UCSD-AML1 (cell line): Measurements from ENCODE around the gene RGS9BP.
A peak's percentile ranks its signal among the peaks of the same experiment; 100 is the strongest.
"Not testable (repeated sequence)": the region's sequence is repeated elsewhere in the genome, so short reads cannot be mapped to it uniquely, and the experiment has no call there.

Experiments used
- DNase-seq: peaks from one replicate; lab custom pipeline; 2025; ENCODE audit not compliant: unreplicated experiment; lab: John Stamatoyannopoulos, UW

The RGS9BP gene

DNA sequence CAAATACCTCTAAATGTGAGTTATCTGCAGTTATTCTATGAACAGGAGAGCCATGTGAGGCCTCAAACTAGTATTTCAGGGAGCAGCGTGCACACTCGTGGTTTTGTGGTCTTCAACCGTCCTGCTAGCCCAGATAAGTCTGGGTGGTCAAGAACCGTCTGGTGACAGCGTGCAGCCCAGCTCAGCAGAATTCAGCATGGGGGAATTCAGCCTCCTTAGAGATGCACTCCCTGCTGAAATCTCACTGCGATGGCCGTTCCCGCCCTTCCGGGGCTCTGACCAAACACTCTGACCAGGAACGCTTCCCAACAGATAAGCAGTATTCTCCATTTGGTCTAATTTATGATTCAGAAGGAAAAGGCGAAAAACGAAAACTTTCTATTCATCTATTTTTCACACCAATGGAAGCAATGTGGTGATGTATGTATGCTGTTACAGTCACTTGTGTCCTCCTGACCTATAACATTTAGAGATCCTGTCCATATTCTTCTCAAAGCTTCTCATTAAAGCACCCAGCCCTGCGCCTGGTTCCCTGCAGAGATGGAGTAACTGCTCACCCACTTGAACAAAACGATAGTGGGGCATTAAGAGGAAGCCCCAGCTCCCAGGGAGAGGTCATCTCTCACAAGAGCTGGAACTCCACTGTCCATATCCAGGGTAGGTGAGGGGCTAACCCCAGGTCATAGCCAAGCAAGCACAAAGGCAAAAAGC, 3.6 kb upstream of the RGS9BP start:
- peak; percentile 41 for DNase-seq

DNA sequence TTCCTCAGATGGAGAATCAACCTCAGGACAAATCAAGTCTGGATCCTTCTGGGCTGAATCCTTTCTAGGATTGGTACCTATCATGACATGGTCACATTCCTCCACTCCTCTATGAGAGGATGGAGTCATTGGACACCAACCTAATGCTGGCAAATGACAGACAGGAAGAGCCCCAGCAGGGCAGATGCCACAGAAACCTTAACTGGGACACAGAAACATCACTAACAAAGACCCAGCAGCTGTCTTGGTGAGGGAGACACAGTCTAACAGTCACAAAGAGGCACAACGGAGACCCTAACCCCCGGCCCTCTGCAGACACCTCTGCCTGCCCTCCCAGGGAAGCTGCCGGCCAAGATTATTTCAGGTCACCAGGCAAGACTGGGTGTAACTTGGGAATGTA, 2.8 kb upstream of the RGS9BP start:
- no peak for DNase-seq

DNA sequence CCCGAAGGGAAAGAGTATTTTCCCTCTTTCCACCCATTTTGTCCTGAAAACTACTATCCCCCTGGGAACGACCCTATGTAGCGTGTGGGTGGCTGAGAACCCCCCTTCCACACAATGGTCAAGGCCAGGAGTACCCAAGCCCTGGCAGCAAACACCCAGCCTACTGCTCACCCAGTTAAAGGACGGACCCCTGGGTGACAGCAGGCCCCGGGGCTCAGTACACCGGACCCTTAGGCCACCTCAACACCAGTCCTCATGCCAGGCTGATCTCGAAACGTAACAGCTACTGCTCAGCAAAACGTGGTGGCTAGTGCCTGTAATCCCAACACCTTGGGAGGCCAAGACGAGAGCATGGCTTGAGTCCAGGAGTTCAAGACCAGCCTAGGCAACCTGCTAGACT, 2.1 kb upstream of the RGS9BP start:
- no peak for DNase-seq

DNA sequence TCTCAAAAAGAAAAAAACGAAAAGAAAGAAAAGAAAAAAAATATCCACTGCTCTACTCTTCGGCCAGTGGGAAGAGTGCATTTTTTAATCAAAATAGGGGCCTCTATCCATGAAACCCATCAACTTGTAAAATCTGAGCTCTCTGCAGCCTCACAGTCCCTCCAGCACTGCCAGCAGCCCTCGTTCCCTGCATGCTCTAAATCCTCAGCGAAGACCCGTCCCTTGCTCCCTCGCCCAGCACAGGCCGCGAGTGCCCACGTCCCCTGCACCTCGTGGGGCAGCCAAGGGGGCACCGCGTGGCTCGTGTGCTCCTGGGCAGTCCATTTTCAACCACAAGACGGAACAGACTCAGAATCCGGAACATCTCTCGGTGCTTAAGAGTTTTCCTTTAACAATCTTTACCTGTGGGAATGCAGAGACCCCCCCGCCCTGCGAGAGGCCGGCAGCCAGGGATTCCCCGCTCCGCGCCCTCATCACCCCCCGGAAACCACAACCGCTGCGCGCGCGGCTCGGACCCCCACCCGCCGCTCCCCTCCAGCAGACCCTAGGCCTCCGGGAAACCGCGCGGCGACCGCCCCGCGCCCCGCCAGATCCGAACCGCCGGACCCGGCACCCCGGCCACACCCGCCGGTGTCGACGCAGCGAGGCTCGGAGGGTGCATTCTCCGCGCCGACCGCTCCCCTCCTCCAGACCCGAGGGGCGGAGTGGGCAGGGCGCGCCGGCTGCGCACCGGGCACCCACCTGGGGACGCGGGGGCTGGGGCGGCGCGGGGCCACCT, 1.3 kb upstream of the RGS9BP start:
- no peak for DNase-seq

DNA sequence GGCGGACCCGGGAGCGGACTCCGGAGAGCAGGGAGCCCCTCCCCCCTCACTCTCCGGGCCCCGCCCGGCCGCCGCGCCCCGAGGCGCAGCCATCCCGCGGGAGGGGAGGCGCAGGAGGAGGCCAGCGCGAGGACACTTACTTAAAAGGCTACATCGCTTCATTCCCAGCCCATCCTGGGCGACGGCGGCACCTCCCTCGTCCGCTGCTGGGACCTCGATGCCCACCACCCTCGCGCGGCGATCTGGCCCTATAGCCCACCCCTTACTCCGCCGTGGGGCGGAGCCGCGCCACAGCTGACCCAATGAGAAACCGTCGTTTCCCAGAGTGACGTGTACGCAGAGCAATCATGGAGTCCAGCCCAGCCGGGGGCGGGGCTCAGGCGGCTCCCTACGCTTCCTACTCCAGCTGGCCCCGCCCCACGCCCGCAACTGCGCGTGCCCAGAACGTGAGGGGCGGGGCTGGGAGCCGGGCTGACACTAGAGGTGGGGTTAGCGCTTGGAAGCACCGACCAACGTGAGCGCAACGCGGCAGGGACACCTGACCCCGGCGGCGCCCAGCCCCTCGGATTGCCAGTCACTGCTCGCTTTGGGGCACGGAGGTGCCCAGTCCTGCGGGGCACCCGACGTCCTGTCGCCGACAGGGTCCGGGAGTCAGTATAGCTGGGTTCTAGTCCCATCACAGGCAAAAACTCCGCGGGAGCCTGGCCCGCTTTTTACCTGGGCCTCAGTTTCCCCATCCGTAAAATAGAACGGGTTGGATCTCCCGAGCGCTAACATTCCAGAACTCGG, 523 bp upstream of the RGS9BP start, which contains the start of gene ANKRD27:
Gene ANKRD27 (minus strand): TSS at position 250 of the 789 bp plus-strand sequence. CDS start 16,165 bp downstream, outside the sequence.
- DNase-seq: peak; percentile 100

DNA sequence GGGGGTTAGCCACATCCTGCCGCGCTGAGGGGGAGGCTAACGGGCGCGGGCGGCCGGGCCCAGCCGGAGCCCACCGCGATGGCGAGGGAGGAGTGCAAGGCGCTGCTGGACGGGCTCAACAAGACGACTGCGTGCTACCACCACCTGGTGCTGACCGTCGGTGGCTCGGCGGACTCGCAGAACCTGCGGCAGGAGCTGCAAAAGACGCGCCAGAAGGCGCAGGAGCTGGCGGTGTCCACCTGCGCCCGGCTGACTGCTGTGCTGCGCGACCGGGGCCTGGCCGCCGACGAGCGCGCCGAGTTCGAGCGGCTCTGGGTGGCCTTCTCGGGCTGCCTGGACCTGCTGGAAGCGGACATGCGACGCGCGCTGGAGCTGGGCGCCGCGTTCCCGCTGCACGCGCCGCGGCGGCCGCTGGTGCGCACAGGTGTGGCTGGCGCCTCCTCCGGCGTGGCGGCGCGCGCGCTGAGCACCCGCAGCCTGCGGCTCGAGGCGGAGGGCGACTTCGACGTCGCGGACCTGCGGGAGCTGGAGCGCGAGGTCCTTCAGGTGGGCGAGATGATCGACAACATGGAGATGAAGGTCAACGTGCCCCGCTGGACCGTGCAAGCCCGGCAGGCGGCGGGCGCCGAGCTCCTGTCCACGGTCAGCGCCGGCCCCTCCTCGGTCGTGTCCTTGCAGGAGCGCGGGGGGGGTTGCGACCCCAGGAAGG, 692 bp downstream of the RGS9BP start:
- DNase-seq: no peak

DNA sequence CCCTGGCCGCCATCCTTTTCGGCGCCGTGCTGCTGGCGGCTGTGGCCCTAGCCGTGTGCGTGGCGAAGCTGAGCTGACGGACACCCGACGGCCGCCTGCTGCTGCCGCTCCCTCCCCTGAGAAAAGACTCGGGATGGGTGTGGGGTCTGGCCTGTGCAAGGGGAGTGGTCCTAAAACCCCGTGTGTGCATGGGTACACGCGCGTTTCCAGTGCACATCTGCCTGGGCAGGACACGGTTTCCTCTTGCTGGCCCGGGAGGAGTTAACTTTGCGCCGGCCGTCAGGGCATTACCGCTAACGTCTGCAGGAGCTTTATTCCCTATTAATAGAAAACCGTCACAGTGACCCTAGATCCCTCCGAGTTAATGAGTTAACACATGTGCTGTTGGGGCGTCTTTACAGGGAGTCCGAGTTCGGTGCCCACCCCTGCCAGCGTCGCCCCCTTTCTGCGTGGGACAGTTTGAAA, 1.3 kb downstream of the RGS9BP start:
- DNase-seq: no peak

DNA sequence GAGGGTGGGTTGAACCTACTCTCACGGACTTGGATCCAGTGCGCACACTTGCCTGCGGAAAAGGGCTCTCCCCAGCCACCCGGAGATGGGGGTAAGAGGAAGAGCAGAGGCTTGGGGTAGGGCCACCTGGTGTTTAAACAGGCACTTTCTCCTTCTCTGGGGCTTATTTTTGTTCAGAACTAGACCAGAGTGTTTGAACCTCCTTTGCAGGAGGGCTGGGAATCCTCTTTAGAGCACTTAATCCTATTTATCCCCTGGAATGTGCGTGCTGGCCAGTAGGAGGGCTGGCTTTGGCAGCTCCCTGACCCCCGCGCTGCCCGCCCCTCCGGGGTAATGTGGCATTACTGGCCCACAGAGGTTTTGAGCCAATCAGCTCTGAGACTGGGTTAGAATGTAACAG, 2.0 kb downstream of the RGS9BP start:
- DNase-seq: no peak

DNA sequence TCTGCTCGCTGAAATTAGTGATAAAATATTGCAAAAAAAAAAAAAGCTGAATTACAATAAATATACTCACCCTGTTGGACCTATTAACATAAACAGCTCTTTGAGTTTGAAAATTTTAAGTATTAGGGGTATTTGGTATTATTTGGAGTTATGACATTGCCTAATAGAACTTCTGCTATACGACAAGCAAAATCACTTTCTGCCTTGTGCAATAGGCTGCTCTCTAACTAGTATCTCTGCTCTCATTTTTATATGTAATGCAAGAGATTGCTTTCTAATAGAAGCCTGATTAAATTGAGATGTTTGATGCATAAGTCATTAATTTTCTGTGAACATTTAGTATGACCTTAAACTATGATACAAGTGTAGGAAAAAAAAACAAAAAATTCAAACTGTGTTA, 5.3 kb downstream of the RGS9BP start:
- no peak for DNase-seq

DNA sequence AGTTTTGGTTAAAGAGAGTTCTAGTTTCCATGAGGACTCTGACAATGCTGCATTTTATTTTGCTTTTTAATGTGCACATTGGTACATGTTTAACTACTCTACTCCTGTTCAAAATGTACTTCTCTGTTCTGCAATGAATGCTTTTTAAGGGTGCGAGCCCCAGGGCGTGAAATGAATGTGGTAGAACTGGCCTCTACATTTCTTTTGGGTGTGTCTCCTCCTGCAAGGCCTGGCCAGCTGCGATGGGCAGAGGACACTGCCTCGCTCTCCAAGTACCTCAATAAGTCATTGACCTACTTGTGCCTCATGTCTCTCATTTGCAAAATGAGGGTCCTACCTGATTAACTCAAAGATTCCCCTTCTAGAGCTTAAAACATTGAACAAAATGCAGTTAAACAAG, 6.7 kb downstream of the RGS9BP start:
- no peak for DNase-seq

DNA sequence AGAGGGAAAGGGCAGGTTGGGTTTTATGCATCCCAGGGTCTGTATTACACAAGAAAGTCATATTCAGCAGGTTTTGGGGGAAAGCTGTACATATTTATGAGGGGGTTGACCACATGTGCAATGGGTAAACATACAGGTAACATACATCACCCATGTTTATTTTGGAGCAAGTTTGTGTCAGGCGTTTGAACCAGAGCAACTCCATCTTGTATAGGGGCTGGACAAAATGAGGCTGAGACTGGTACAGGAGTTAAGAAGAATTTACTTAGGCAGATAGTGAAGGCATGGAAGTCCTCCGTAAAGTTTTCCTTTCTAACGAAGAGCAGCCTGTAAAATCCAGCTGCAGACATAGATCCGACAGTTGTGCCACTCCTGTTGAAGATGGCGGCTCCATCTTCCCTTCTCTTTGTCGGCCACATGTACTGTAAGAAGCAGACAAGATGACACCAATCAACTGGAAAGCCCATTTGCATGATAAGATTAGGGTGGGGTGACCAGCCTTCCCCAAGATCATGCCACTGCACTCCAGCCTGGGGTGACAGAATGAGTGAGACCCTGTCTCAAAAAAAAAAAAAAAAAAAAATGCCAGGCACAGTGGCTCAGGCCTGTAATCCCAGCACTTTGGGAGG, 11.3 kb downstream of the RGS9BP start:
- DNase-seq: no peak

DNA sequence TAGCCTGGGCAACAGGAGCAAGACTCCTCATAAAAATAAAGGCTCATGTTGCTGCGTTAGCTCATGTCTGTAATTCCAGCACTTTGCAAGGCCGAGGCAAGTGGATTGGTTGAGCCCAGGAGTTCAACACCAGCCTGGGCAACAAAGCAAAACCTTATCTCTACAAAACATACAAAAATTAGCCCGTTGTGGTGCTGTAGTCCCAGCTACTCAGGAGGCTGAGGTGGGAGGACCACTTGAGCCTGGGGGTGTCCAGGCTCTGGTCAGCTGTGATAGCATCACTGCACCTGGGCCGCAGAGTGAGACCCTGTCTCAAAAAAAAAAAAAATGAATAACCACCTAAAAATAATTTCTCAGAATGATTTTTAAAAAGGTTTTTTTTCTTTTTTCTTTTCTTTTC, 12.0 kb downstream of the RGS9BP start:
- DNase-seq: no peak

DNA sequence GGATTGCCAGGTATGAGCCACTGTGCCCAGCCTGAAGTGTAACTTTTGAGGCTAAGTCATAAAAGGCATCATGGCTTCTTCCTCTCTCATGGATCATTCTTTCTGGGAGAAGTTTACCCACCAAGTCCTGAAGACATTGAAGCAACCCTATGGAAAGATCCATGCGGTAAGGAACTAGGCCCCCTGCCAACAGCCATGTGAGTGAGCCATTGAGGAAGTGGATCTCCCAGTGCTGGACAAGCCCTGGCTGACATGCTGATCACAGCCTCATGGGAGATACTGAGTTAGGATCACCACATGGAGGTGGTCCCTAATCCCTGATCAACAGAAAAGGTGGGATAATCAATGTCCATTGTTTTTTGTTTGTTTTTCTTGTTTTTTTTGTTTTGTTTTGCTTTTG, 12.7 kb downstream of the RGS9BP start:
- DNase-seq: no peak

DNA sequence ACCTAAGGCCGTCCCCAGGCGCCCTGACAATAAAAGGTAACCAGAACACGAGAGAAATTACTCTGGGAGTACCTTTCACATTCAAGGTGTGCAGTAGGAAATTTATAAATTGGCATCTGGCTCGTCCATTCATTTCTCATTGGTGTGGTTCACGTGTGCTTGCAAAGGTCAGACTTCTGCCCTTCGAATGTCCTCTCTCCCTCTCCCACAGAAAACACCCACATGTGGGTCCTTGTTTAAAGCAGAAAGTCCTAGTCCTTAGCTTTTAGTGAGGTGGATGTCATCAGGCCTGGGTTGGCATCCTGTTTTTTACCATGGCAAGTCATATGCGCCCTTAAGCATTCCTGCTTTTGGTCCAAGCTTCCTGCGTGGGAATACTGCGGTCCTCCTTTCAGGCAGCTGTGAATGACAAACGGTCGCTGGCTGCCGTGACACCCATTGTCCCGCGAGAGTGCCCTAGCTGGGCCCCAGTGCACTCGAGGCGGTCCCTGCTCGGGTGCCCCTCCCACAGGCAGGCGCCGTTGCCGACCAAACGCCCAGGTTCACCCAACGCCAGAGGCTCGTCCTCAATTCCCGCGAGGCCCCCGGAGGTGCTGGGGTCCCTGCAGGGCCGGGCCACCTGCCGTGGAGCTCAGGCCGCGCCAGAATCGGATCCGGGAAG, 15.8 kb downstream of the RGS9BP start, which contains the start of gene NUDT19:
Gene NUDT19 (plus strand): TSS at position 531 of the 661 bp plus-strand sequence. CDS start 140 bp downstream, outside the sequence.
- DNase-seq: peak; percentile 85

DNA sequence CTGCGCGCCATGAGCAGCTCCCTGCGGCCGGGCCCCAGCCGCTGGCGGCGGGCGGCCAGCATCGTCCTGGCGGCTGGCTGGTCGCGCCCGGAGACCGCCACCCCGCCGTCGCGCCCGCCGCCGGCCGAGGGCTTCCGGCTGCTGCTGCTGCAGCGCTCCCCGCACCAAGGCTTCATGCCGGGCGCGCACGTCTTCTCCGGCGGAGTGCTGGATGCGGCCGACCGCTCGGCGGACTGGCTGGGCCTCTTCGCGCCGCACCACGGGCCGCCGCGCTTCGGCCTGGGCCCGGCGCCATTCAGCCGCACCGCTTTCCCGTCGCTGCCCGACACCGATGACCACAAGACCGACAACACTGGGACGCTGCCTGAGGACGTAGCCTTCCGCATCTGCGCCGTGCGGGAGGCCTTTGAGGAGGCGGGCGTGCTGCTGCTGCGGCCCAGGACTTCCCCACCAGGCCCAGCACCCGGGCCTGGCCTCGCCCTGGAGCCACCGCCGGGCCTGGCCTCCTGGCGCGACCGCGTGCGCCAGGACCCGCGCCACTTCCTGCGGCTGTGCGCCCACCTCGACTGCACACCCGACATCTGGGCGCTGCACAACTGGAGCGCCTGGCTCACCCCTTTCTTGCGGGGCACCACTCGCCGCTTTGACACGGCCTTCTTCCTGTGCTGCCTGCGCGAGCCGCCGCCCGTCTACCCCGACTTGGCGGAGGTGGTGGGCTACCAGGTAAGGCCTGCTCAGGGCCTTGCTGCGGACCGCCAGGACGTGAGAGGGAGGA, 16.5 kb downstream of the RGS9BP start:
- DNase-seq: peak; percentile 73

DNA sequence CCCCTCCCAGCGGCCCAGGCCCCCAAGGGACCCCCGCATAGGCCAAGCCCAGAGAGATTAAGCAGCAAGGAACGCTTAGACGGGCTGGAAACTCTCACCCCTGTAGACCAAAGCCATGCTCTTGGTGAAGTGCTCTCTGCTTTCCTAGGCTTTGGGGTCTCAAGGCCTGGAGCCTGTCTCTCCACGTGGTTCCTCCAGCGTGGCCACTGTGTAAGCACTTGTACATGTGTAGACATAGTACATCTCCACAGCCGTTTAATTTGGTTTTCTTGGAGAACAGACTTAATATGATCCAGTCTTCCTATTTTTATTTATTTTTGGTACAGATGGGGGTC, 17.0 kb downstream of the RGS9BP start:
- DNase-seq: no peak

DNA sequence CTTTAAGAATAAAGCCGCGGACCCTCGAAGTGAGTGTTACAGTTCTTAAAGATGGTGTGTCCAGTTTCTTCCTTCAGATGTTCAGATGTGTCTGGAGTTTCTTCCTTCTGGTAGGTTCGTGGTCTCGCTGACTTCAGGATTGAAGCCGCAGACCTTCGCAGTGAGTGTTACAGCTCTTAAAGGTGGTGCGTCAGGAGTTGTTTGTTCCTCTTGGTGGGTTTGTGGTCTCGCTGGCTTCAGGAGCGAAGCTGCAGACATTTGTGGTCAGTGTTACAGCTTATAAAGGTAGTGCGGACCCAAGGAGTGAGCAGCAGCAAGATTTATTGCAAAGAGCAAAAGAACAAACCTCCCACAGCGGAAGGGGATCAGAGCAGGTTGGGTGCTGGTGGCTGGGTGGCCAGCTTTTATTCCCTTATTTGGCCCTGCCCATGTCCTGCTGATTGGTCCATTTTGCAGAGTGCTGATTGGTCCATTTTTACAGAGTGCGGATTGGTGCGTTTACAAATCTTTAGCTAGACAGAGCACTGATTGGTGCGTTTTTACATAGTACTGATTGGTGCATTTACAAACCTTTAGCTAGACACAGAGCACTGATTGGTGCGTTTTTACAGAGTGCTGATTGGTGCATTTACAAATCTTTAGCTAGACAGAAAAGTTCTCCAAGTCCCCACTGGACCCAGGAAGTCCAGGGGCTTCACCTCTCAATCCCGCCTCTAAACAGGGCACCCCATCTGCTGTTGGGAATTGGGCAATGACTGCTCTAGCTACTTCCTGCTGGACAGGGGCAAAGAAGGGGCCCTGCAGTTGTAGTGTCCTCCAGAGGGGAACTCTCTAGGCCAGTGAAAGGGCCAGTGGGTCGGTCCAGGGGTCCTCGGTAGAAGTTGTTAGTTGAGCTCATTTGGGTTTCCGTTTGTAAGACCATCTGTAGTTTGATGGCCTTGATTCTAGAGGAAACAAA, 17.8 kb downstream of the RGS9BP start:
- DNase-seq: not testable (repeated sequence)

DNA sequence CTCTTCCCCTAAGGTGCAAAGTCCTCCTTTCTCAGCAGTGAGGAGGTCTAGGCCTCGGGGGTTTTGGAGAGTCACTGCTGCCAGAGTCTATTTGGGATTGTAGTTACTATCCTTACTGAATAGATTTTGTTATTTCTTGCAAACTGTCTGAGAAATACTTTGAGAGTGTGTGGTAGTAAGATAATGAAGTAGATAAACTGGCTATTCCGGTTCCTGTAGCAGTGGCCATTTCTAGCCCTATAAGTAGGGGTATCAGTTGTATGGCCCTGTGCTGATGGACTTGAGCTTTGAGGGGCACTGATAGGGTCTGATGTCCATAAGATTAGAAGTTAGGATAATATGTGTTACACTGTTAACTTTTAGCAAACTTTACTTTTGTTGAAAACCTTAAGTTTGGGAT, 18.7 kb downstream of the RGS9BP start:
- DNase-seq: not testable (repeated sequence)
